ENCODE measurements around the gene AKT2. TPM values are rescaled to one million over a fixed set of nuclear protein-coding genes. Genes with fewer than 3 reads are reported as not detected.

AKT2 gene
- total RNA-seq, 1 donor from 2014 or later, result 127 TPM

DNA sequence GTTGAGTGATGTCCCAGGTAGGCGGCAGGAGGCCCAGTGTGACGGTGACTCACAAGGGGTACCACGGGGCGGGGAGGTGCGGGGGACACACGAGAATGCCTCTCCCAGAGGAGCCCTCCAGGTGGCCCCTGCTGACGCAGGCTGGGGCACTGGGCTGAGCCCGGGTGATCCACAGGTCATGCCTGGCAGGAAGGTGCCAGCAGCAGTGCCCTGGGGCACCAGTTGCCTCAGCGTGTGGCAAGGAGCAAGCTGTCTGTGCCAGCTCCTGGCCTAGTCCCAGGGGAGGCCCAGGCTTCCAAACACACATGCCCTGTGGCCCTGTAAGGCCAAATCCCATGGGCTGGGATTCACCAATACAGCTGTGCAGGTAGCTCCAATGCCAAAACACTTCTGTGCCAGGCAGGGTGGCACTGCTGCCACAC, 28.0 kb downstream of the AKT2 start:
- H3K79me2 ChIP-seq (ENCODE audit: insufficient read depth, low read length), result peaks cover 58% of the 10 kb centered on the region
- TF ChIP-seq, protein P1, sequence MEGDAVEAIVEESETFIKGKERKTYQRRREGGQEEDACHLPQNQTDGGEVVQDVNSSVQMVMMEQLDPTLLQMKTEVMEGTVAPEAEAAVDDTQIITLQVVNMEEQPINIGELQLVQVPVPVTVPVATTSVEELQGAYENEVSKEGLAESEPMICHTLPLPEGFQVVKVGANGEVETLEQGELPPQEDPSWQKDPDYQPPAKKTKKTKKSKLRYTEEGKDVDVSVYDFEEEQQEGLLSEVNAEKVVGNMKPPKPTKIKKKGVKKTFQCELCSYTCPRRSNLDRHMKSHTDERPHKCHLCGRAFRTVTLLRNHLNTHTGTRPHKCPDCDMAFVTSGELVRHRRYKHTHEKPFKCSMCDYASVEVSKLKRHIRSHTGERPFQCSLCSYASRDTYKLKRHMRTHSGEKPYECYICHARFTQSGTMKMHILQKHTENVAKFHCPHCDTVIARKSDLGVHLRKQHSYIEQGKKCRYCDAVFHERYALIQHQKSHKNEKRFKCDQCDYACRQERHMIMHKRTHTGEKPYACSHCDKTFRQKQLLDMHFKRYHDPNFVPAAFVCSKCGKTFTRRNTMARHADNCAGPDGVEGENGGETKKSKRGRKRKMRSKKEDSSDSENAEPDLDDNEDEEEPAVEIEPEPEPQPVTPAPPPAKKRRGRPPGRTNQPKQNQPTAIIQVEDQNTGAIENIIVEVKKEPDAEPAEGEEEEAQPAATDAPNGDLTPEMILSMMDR (IDR thresholded peaks at IDR 0.05; ENCODE audit: insufficient read depth, low read depth, low read length), result no peak
- no peak for TF ChIP-seq EZH2 (IDR thresholded peaks at IDR 0.05; ENCODE audit: insufficient read depth, low read length)
- FAIRE-seq, result no peak

DNA sequence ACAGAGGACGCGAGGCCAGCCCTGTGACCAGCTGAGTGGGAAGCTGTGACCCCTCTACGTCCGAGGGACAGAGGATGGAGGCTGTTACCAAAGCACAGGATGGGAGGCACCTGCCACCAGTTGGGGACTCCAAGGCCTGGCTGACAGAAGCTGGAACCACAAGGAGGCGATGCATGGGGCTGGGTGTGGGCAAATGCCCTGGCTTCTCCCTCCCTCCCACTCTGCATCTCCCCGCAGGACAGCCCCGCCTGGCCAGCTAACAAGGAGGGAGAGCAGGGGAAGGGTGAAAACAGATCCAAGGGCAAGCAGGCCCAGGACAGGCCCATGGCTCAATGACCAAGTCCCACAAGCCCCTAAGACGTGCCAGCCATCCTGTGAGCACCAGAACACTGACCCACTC, 28.6 kb downstream of the AKT2 start:
- H3K79me2 ChIP-seq (ENCODE audit: insufficient read depth, low read length), result peaks cover 52% of the 10 kb centered on the region
- H3K9me3 Mint-ChIP-seq (ENCODE audit: unreplicated experiment), result peaks cover 3% of the 10 kb centered on the region
- no peaks in the 10 kb centered on the region for H3K4me1 ChIP-seq (ENCODE audit: insufficient read depth, low read length)
- no peak overlapping the region for H3K27ac Mint-ChIP-seq (ENCODE audit: unreplicated experiment)
- no peak overlapping the region for H3K4me3 Mint-ChIP-seq (ENCODE audit: unreplicated experiment)
- DNase-seq (ENCODE audit: low read depth), result no peak
- no peak for TF ChIP-seq EZH2 (IDR thresholded peaks at IDR 0.05; ENCODE audit: insufficient read depth, low read length)
- TF ChIP-seq, protein P1 (IDR thresholded peaks at IDR 0.05; ENCODE audit: insufficient read depth, low read depth, low read length), result no peak
- H2AFZ ChIP-seq (ENCODE audit: low read depth, low read length), result no peak overlapping the region
- no peak overlapping the region for H3K4me3 ChIP-seq (ENCODE audit: insufficient read depth, low read depth, low read length)
- H3K27me3 Mint-ChIP-seq (ENCODE audit: low read depth, unreplicated experiment), result no peaks in the 10 kb centered on the region
- H3K27ac ChIP-seq (ENCODE audit: low read depth, low read length), result no peak overlapping the region
- no peak for FAIRE-seq
- no peaks in the 10 kb centered on the region for H3K27me3 ChIP-seq (ENCODE audit: insufficient read depth, low read length)
- H3K9ac ChIP-seq (ENCODE audit: low read length), result no peak overlapping the region
- peaks cover 24% of the 10 kb centered on the region for H3K36me3 Mint-ChIP-seq (ENCODE audit: low read depth, unreplicated experiment)
- H3K4me1 Mint-ChIP-seq (ENCODE audit: low read depth, unreplicated experiment), result peaks cover 6% of the 10 kb centered on the region
- H3K4me2 ChIP-seq (ENCODE audit: low read length), result no peak overlapping the region
- H3K36me3 ChIP-seq (ENCODE audit: insufficient read depth, low read length), result peaks cover 8% of the 10 kb centered on the region
- H3K9me3 ChIP-seq (ENCODE audit: insufficient read depth, low read depth, low read length), result no peaks in the 10 kb centered on the region
- H4K20me1 ChIP-seq (ENCODE audit: insufficient read depth, low read length), result peaks cover 75% of the 10 kb centered on the region

More for the DNA sequence above, 28.0 kb downstream of the AKT2 start:
- Histone ChIP-seq H2AFZ (ENCODE audit: low read depth, low read length) (no peak overlapping the region), H3K36me3 (ENCODE audit: insufficient read depth, low read length) (peaks cover 8% of the 10 kb centered on the region), H3K4me1 (ENCODE audit: insufficient read depth, low read length) (no peaks in the 10 kb centered on the region), H4K20me1 (ENCODE audit: insufficient read depth, low read length) (peaks cover 75% of the 10 kb centered on the region), H3K9me3 (ENCODE audit: insufficient read depth, low read depth, low read length) (no peaks in the 10 kb centered on the region), H3K9ac (ENCODE audit: low read length) (no peak overlapping the region), H3K27me3 (ENCODE audit: insufficient read depth, low read length) (no peaks in the 10 kb centered on the region), H3K27ac (ENCODE audit: low read depth, low read length) (no peak overlapping the region), H3K4me2 (ENCODE audit: low read length) (no peak overlapping the region), H3K4me3 (ENCODE audit: insufficient read depth, low read depth, low read length) (no peak overlapping the region)
- Mint-ChIP-seq H3K36me3 (ENCODE audit: low read depth, unreplicated experiment) (peaks cover 24% of the 10 kb centered on the region), H3K27ac (ENCODE audit: unreplicated experiment) (no peak overlapping the region), H3K9me3 (ENCODE audit: unreplicated experiment) (peaks cover 3% of the 10 kb centered on the region), H3K4me3 (ENCODE audit: unreplicated experiment) (no peak overlapping the region), H3K27me3 (ENCODE audit: low read depth, unreplicated experiment) (no peaks in the 10 kb centered on the region), H3K4me1 (ENCODE audit: low read depth, unreplicated experiment) (peaks cover 6% of the 10 kb centered on the region)
- DNase-seq (ENCODE audit: low read depth), result no peak

DNA sequence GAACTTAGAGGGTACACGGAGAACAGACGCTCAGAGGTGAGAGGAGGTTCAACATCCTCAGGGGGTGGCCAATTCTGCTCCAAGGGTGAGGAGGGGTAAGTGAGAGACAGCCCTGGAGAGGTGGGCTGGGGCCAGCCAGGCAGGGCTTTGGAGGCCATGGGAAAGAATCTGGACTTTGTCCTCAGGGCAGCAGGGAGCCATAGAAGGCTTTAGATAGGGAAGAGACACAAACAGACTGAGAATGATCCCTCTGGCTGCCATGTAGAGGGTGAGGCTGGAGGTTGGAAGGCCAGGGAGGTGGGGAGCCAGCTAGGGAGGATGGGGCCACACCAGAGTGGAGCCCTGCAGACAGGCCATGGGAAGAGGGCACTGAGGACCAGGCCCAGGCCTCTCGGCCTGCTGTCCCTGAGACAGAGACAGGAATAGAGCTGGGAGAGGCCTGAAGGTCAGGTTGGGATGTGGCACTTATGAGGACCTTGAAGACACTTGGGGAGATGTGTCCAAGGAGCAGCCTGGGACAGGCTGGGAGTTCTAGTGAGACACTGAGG, 29.5 kb downstream of the AKT2 start:
- no peak for FAIRE-seq
- Mint-ChIP-seq H3K4me3 (ENCODE audit: unreplicated experiment) (no peak overlapping the region), H3K36me3 (ENCODE audit: low read depth, unreplicated experiment) (peaks cover 23% of the 10 kb centered on the region), H3K4me1 (ENCODE audit: low read depth, unreplicated experiment) (peaks cover 6% of the 10 kb centered on the region), H3K27me3 (ENCODE audit: low read depth, unreplicated experiment) (no peaks in the 10 kb centered on the region), H3K9me3 (ENCODE audit: unreplicated experiment) (peaks cover 2% of the 10 kb centered on the region), H3K27ac (ENCODE audit: unreplicated experiment) (no peak overlapping the region)
- Histone ChIP-seq H3K36me3 (ENCODE audit: insufficient read depth, low read length) (peaks cover 8% of the 10 kb centered on the region), H3K4me3 (ENCODE audit: insufficient read depth, low read depth, low read length) (no peak overlapping the region), H3K27ac (ENCODE audit: low read depth, low read length) (no peak overlapping the region), H3K4me1 (ENCODE audit: insufficient read depth, low read length) (no peaks in the 10 kb centered on the region), H3K27me3 (ENCODE audit: insufficient read depth, low read length) (no peaks in the 10 kb centered on the region), H3K9me3 (ENCODE audit: insufficient read depth, low read depth, low read length) (no peaks in the 10 kb centered on the region), H4K20me1 (ENCODE audit: insufficient read depth, low read length) (peaks cover 73% of the 10 kb centered on the region), H3K9ac (ENCODE audit: low read length) (no peak overlapping the region), H2AFZ (ENCODE audit: low read depth, low read length) (no peak overlapping the region), H3K4me2 (ENCODE audit: low read length) (no peak overlapping the region), H3K79me2 (ENCODE audit: insufficient read depth, low read length) (peaks cover 47% of the 10 kb centered on the region)
- no peak for TF ChIP-seq EZH2 (IDR thresholded peaks at IDR 0.05; ENCODE audit: insufficient read depth, low read length)
- TF ChIP-seq, protein P1 (IDR thresholded peaks at IDR 0.05; ENCODE audit: insufficient read depth, low read depth, low read length), result no peak
- no peak for DNase-seq (ENCODE audit: low read depth)
